GM23338 (cell line): ENCODE data around the gene CD244. TPM values are rescaled to one million over a fixed set of nuclear protein-coding genes. Genes with fewer than 3 reads are reported as not detected.

ENCODE experiments used
- ATAC-seq: fragments of 200-7000 bp; cut with Tn5 transposase; 3 replicates; pipeline ENCODE4 v1.9.1; 2020
- DNase-seq: peaks from one replicate; pipeline ENCODE4 v3.0.0-alpha.2; 2015; ENCODE audit warnings: low spot score
- H2AFZ ChIP-seq: fragments of 200-600 bp; sonication (generic); 2 replicates; pipeline ENCODE4 v1.8.0; 2016; ENCODE audit warnings: antibody characterized with exemption, mild to moderate bottlenecking, moderate library complexity
- H3F3A ChIP-seq: fragments of 200-600 bp; sonication (generic); replicated peaks from 2 replicates; pipeline ENCODE4 v1.8.0; 2017; ENCODE audit warnings: antibody characterized with exemption, mixed run types, low read depth
- H3K27ac ChIP-seq: fragments of 200-600 bp; sonication (generic); 2 replicates; pipeline ENCODE4 v1.6.1; 2016; ENCODE audit warnings: low read depth
- H3K27me3 ChIP-seq: fragments of 200-600 bp; sonication (generic); 2 replicates; pipeline ENCODE4 v1.8.0; 2016; ENCODE audit warnings: mild to moderate bottlenecking, mixed run types, moderate library complexity; ENCODE audit not compliant: insufficient read depth
- H3K36me3 ChIP-seq: fragments of 200-600 bp; sonication (generic); 2 replicates; pipeline ENCODE4 v1.8.0; 2016; ENCODE audit warnings: mild to moderate bottlenecking; ENCODE audit not compliant: insufficient read depth
- H3K4me1 ChIP-seq: fragments of 200-600 bp; sonication (generic); 2 replicates; pipeline ENCODE4 v1.8.0; 2016; ENCODE audit warnings: mild to moderate bottlenecking, moderate library complexity; ENCODE audit not compliant: insufficient read depth
- H3K4me2 ChIP-seq: fragments of 200-600 bp; sonication (generic); 2 replicates; pipeline ENCODE4 v1.7.1; 2017; ENCODE audit warnings: mixed run types
- H3K4me3 ChIP-seq: fragments of 200-600 bp; sonication (generic); 2 replicates; pipeline ENCODE4 v1.6.1; 2016; ENCODE audit warnings: mixed run types
- H3K79me2 ChIP-seq: fragments of 200-600 bp; sonication (generic); replicated peaks from 2 replicates; pipeline ENCODE4 v1.8.0; 2017; ENCODE audit warnings: mild to moderate bottlenecking; ENCODE audit not compliant: insufficient read depth
- H3K9me2 ChIP-seq: fragments of 200-600 bp; sonication (generic); 2 replicates; pipeline ENCODE4 v1.8.0; 2017; ENCODE audit not compliant: insufficient read depth
- H4K20me1 ChIP-seq: fragments of 200-600 bp; sonication (generic); replicated peaks from 2 replicates; pipeline ENCODE4 v1.8.0; 2017; ENCODE audit warnings: mild to moderate bottlenecking; ENCODE audit not compliant: insufficient read depth
- H3K27ac Mint-ChIP-seq: 2 replicates; pipeline ENCODE4 v1.8.0; 2020; ENCODE audit warnings: inconsistent platforms, mild to moderate bottlenecking, moderate library complexity, mixed read lengths
- H3K27me3 Mint-ChIP-seq: 3 replicates; pipeline ENCODE4 v1.8.0; 2022; ENCODE audit warnings: low read depth, mild to moderate bottlenecking, moderate library complexity, mixed read lengths, inconsistent platforms; ENCODE audit not compliant: insufficient read depth, poor library complexity
- H3K36me3 Mint-ChIP-seq: 3 replicates; pipeline ENCODE4 v1.8.0; 2021; ENCODE audit warnings: low read depth, mild to moderate bottlenecking, inconsistent platforms, moderate library complexity, mixed read lengths
- H3K4me1 Mint-ChIP-seq: 3 replicates; pipeline ENCODE4 v1.8.0; 2020; ENCODE audit warnings: mild to moderate bottlenecking, inconsistent platforms, mixed read lengths
- H3K4me3 Mint-ChIP-seq: 3 replicates; pipeline ENCODE4 v1.8.0; 2021; ENCODE audit warnings: moderate library complexity, mild to moderate bottlenecking, inconsistent platforms, mixed read lengths
- H3K9me3 Mint-ChIP-seq: 3 replicates; pipeline ENCODE4 v1.8.0; 2020; ENCODE audit warnings: moderate library complexity, mild to moderate bottlenecking, inconsistent platforms, mixed read lengths
- CREB1 ChIP-seq: fragments of 250-450 bp; sonication (Bioruptor Pico); IDR thresholded peaks from 2 replicates; pipeline ENCODE4 v1.5.0; 2020; ENCODE audit warnings: low read depth, mild to moderate bottlenecking, moderate library complexity
- CTCF ChIP-seq, 2 experiments: fragments of 200-600 bp in 1 of 2; sonication (generic) in 1 of 2; conservative IDR thresholded peaks; 2 replicates each; pipeline versions ENCODE4 v1.5.1 to v1.6.1; 2016 to 2017; ENCODE audit warnings: antibody characterized with exemption in 2 of 2, low read depth in 2 of 2, mild to moderate bottlenecking in 2 of 2, moderate library complexity in 1 of 2
- EZH2 ChIP-seq: fragments of 200-600 bp; sonication (generic); IDR thresholded peaks from one replicate; pipeline ENCODE4 v1.8.0; 2017; ENCODE audit warnings: antibody characterized with exemption, mild to moderate bottlenecking, low read depth; ENCODE audit not compliant: unreplicated experiment
- JUNB ChIP-seq: IDR thresholded peaks from one replicate; pipeline ENCODE4 v1.6.1; 2016; ENCODE audit warnings: antibody characterized with exemption; ENCODE audit not compliant: unreplicated experiment
- NANOG ChIP-seq: IDR thresholded peaks from 2 replicates; pipeline ENCODE4 v1.6.1; 2016; ENCODE audit warnings: antibody characterized with exemption, borderline replicate concordance
- POLR2AphosphoS5 ChIP-seq: IDR thresholded peaks from 2 replicates; pipeline ENCODE4 v1.6.1; 2016; ENCODE audit warnings: antibody characterized with exemption, low read depth
- REST ChIP-seq: IDR thresholded peaks from one replicate; pipeline ENCODE4 v1.6.1; 2018; ENCODE audit warnings: antibody characterized with exemption; ENCODE audit not compliant: unreplicated experiment
- STAT1 ChIP-seq: IDR thresholded peaks from one replicate; pipeline ENCODE4 v1.6.1; 2016; ENCODE audit warnings: antibody characterized with exemption; ENCODE audit not compliant: unreplicated experiment
- ZNF114 ChIP-seq: fragments of 250-450 bp; sonication (Bioruptor Pico); IDR thresholded peaks from 2 replicates; pipeline ENCODE4 v1.5.0; 2020; ENCODE audit warnings: mild to moderate bottlenecking, moderate library complexity
- ZNF331 ChIP-seq: fragments of 250-450 bp; sonication (Bioruptor Pico); IDR thresholded peaks from 2 replicates; pipeline ENCODE4 v1.5.0; 2020; ENCODE audit warnings: low read depth, mild to moderate bottlenecking, moderate library complexity
- ZNF462 ChIP-seq: fragments of 250-450 bp; sonication (Bioruptor Pico); IDR thresholded peaks from 2 replicates; pipeline ENCODE4 v1.5.0; 2020; ENCODE audit warnings: mild to moderate bottlenecking, moderate library complexity
- polyA plus RNA-seq: library from polyadenylated mRNA; unstranded; fragments of >200 nt; fragmentation: Nextera tagmentation; extraction: Ambion mirVana; gene quantifications from 2 replicates; pipeline ENCODE4 v1.2.1, GENCODE V29; 2016
- total RNA-seq: library from RNA; depleted of rRNA; stranded (reverse); fragments of >200 nt; shearing (Covaris generic); gene quantifications from 2 replicates; pipeline ENCODE4 v1.2.3, GENCODE V29; 2014

Gene CD244
- total and polyA plus RNA-seq, 2 experiments from 2014 or later: not detected

DNA sequence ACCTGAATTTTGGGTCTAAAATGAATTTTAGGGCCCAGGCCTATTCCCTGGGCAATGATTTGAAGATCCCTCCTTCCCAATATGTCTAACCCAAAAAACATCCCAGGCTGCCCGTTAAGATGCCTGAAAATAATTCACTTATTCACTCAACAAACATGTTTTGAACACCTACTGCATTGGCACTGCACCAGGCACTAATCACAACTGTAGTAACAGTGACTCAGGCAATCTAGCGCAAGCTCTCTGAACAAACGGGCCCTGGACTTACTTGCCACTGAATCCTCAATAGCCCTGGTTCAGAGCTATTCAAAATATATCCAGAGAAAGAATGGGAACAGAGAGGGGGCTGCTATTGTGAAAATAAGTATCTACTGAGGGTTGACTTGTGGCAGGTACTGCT lies 4.2 kb downstream of the CD244 start (continued):
- no peak for TF ChIP-seq REST

- H3K36me3 ChIP-seq: no peaks in the 10 kb centered on the region
- no peaks in the 10 kb centered on the region for H3K4me1 ChIP-seq
- Mint-ChIP-seq H3K36me3 (no peaks in the 10 kb centered on the region), H3K27me3 (peaks cover 2% of the 10 kb centered on the region), H3K4me1 (no peaks in the 10 kb centered on the region), H3K9me3 (no peaks in the 10 kb centered on the region), H3K27ac (no peak overlapping the region), H3K4me3 (no peak overlapping the region)
- no peak overlapping the region for H3K27ac ChIP-seq
- 0 out of 2 replicates have a peak, but pooled peaks cover 3% of the 10 kb centered on the region for H3K9me2 ChIP-seq
- ATAC-seq (no peak), DNase-seq (no peak)
- H2AFZ ChIP-seq: no peak overlapping the region
- H3K27me3 ChIP-seq: no peaks in the 10 kb centered on the region
- no peaks in the 10 kb centered on the region for H3K79me2 ChIP-seq
- H3F3A ChIP-seq: no peaks in the 10 kb centered on the region
- no peak overlapping the region for H3K4me3 ChIP-seq
- no peaks in the 10 kb centered on the region for H4K20me1 ChIP-seq
- no peak overlapping the region for H3K4me2 ChIP-seq
- TF ChIP-seq ZNF462: no peak
- TF ChIP-seq CREB1: no peak
- no peak for TF ChIP-seq REST
- TF ChIP-seq ZNF114 (CRISPR knock-in tag): no peak
- TF ChIP-seq ZNF331 (CRISPR knock-in tag): no peak
- TF ChIP-seq POLR2AphosphoS5: no peak
- no peak for TF ChIP-seq NANOG
- TF ChIP-seq EZH2: no peak
- no peak for TF ChIP-seq CTCF (conservative IDR thresholded peaks at IDR 0.05; ENCODE audit: low read depth in 2 of 2)
- no peak for TF ChIP-seq JUNB
- TF ChIP-seq STAT1: no peak
These were observed 4.6 kb downstream of the CD244 start for GRCh38 chr1:160858097-160858496.
